Measurements from ENCODE around the gene PFDN6. TPM values are rescaled to one million over a fixed set of nuclear protein-coding genes. Genes with fewer than 3 reads are reported as not detected.

Gene PFDN6
- total and polyA plus RNA-seq, 10 of the 15 experiments (the other 5 are each of a cell fraction or from before 2014, with no cell fraction given): 3.1 to 168 (median 82.6) TPM

GRCh38 chr6:33296797-33297405 is 7.5 kb downstream of the PFDN6 start (continued):
- TF ChIP-seq, protein P1, sequence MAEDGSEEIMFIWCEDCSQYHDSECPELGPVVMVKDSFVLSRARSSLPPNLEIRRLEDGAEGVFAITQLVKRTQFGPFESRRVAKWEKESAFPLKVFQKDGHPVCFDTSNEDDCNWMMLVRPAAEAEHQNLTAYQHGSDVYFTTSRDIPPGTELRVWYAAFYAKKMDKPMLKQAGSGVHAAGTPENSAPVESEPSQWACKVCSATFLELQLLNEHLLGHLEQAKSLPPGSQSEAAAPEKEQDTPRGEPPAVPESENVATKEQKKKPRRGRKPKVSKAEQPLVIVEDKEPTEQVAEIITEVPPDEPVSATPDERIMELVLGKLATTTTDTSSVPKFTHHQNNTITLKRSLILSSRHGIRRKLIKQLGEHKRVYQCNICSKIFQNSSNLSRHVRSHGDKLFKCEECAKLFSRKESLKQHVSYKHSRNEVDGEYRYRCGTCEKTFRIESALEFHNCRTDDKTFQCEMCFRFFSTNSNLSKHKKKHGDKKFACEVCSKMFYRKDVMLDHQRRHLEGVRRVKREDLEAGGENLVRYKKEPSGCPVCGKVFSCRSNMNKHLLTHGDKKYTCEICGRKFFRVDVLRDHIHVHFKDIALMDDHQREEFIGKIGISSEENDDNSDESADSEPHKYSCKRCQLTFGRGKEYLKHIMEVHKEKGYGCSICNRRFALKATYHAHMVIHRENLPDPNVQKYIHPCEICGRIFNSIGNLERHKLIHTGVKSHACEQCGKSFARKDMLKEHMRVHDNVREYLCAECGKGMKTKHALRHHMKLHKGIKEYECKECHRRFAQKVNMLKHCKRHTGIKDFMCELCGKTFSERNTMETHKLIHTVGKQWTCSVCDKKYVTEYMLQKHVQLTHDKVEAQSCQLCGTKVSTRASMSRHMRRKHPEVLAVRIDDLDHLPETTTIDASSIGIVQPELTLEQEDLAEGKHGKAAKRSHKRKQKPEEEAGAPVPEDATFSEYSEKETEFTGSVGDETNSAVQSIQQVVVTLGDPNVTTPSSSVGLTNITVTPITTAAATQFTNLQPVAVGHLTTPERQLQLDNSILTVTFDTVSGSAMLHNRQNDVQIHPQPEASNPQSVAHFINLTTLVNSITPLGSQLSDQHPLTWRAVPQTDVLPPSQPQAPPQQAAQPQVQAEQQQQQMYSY (CRISPR knock-in tag; IDR thresholded peaks at IDR 0.05): no peak

DNA sequence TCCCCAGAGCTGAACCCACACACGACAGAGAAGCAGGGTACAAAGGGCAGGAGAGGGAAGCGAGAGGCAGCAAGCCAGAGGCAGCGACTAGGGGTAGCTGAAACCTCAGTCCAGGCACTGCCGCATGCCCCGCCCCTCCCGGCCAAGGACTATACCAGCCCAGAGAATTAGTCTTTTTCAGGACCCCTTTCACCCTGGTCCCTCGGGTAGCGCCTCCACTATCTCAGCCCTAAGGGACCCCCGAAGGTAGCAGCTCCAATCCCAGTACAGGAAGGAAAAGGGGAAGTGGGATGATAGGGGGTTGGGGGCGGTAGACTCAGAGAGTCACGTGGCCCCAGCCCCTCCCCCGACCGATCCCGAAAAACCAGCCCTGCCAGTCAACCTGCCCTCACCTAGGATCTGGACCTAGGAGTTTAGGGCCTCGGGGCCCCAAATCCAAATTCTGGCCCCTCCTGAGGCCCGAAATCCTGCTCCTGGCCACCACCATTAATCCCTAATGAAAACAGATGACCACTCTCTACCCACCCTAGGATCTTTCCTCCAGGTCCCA is 8.1 kb downstream of the PFDN6 start:
- Histone ChIP-seq H3K9ac (ENCODE audit: control insufficient read depth, insufficient read depth, low read length) (peak overlapping the region; percentile 18; the same call in 1 of the 2 replicates), H2AFZ (ENCODE audit: control insufficient read depth, low read depth, low read length) (peak overlapping the region; percentile 54), H3K4me3 (peak overlapping the region; percentile 100), H3K27me3 (replicated peaks in 1 of 2; ENCODE audit: control insufficient read depth in 2 of 2, insufficient read depth in 2 of 2, low read length in 1 of 2) (no peaks in the 10 kb centered on the region), H4K20me1 (ENCODE audit: control insufficient read depth, insufficient read depth) (no peaks in the 10 kb centered on the region), H3K9me3 (replicated peaks; ENCODE audit: control insufficient read depth, insufficient read depth, low read length) (no peaks in the 10 kb centered on the region), H3K4me1 (ENCODE audit: control insufficient read depth, insufficient read depth, low read length) (peaks cover 11% of the 10 kb centered on the region), H3K27ac (ENCODE audit: control insufficient read depth, insufficient read depth) (no peak overlapping the region), H3K36me3 (ENCODE audit: control insufficient read depth in 2 of 2, insufficient read depth in 2 of 2, low read length in 1 of 2) (peaks cover 0 to 10% of the 10 kb centered on the region in 2 experiments), H3K79me2 (ENCODE audit: control insufficient read depth, insufficient read depth, low read length) (peaks cover 4% of the 10 kb centered on the region; the same call in 1 of the 2 replicates), H3K4me2 (ENCODE audit: control insufficient read depth, insufficient read depth) (peak overlapping the region; percentile 93)
- FAIRE-seq (no peak), ATAC-seq (peak; percentile 30), DNase-seq (ENCODE audit: low read depth, low spot score) (no peak)
- ChIA-PET POLR2A (interaction anchor here (0.6 to 3.4 kb wide), 12 partner anchors 8 to 271 kb away, joined by 3 to 41 read pairs (median 3); partner anchors contain the start of genes B3GALT4, PFDN6, RPS18 and TAPBP), SMC1A (ENCODE audit: uncharacterized antibody, unreplicated experiment) (interaction anchor here (0.6 to 2.1 kb wide), 6 partner anchors 8 to 21 kb away, joined by 3 to 13 read pairs (median 6); partner anchors contain the start of genes B3GALT4, PFDN6, TAPBP and WDR46), CTCF (interaction anchor here (1.1 to 4.5 kb wide), 2 partner anchors 20 to 26 kb away, joined by 4 to 30 read pairs; partner anchors contain the start of genes B3GALT4, RPS18 and VPS52), RAD21 (ENCODE audit: unreplicated experiment) (interaction anchor here (0.7 to 1.0 kb wide), 7 partner anchors 9 to 211 kb away, joined by 3 to 7 read pairs (median 3); partner anchors contain the start of genes B3GALT4, PFDN6, RPS18 and VPS52)
- BruUV-seq (replicated peaks): no TSS peak
- intact Hi-C loops (cut with micrococcal nuclease; ENCODE audit: unreplicated experiment): no loop called here
- 3% methylated on average over 16 of the region's 16 CpGs for WGBS (ENCODE audit: insufficient coverage, insufficient replicate concordance, low lambda C conversion rate, missing lambda C conversion rate)
- in situ Hi-C loops (cut with MboI): no loop called here
- peak; percentile 92 for TF ChIP-seq RAD51 (IDR thresholded peaks at IDR 0.05)
- TF ChIP-seq BHLHE40 (IDR thresholded peaks at IDR 0.05; ENCODE audit: borderline replicate concordance in 1 of 2, low read depth in 2 of 2, low read length in 1 of 2): peak in 1 of 2 experiments; percentile 74; a peak in 1 of 4 replicates
- TF ChIP-seq GATAD2B (conservative IDR thresholded peaks at IDR 0.05; ENCODE audit: low read depth): peak; percentile 31; the same call in 1 of the 2 replicates
- TF ChIP-seq, protein P2, sequence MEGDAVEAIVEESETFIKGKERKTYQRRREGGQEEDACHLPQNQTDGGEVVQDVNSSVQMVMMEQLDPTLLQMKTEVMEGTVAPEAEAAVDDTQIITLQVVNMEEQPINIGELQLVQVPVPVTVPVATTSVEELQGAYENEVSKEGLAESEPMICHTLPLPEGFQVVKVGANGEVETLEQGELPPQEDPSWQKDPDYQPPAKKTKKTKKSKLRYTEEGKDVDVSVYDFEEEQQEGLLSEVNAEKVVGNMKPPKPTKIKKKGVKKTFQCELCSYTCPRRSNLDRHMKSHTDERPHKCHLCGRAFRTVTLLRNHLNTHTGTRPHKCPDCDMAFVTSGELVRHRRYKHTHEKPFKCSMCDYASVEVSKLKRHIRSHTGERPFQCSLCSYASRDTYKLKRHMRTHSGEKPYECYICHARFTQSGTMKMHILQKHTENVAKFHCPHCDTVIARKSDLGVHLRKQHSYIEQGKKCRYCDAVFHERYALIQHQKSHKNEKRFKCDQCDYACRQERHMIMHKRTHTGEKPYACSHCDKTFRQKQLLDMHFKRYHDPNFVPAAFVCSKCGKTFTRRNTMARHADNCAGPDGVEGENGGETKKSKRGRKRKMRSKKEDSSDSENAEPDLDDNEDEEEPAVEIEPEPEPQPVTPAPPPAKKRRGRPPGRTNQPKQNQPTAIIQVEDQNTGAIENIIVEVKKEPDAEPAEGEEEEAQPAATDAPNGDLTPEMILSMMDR (IDR thresholded peaks at IDR 0.05 in 2 of 3, conservative IDR thresholded peaks at IDR 0.05 in 1 of 3; ENCODE audit: control insufficient read depth in 2 of 3, extremely low read depth in 1 of 3, insufficient read depth in 1 of 3, low read depth in 3 of 3, low read length in 3 of 3): no peak
- TF ChIP-seq, protein P3, sequence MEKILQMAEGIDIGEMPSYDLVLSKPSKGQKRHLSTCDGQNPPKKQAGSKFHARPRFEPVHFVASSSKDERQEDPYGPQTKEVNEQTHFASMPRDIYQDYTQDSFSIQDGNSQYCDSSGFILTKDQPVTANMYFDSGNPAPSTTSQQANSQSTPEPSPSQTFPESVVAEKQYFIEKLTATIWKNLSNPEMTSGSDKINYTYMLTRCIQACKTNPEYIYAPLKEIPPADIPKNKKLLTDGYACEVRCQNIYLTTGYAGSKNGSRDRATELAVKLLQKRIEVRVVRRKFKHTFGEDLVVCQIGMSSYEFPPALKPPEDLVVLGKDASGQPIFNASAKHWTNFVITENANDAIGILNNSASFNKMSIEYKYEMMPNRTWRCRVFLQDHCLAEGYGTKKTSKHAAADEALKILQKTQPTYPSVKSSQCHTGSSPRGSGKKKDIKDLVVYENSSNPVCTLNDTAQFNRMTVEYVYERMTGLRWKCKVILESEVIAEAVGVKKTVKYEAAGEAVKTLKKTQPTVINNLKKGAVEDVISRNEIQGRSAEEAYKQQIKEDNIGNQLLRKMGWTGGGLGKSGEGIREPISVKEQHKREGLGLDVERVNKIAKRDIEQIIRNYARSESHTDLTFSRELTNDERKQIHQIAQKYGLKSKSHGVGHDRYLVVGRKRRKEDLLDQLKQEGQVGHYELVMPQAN (conservative IDR thresholded peaks at IDR 0.05): no peak
- peak; percentile 66 for TF ChIP-seq IRF4 (IDR thresholded peaks at IDR 0.05; ENCODE audit: low read depth, low read length)
- TF ChIP-seq IKZF2 (IDR thresholded peaks at IDR 0.05): peak; percentile 56 to 58; a peak in 3 of 4 replicates
- TF ChIP-seq DPF2 (IDR thresholded peaks at IDR 0.05): peak; percentile 77
- TF ChIP-seq IKZF1 (conservative IDR thresholded peaks at IDR 0.05): peak; percentile 41; the same call in 1 of the 2 replicates
- TF ChIP-seq USF2 (IDR thresholded peaks at IDR 0.05; ENCODE audit: borderline replicate concordance, low read depth, low read length): peak; percentile 57
